GM19025 (cell line): Measurements from ENCODE around the gene ZNF860.
A peak's percentile ranks its signal among the peaks of the same experiment; 100 is the strongest.

ENCODE experiments used
- ATAC-seq: cut with Tn5 transposase; IDR thresholded peaks from one replicate; pipeline ENCODE4 v1.9.1; 2021; ENCODE audit warnings: mild to moderate bottlenecking, low read depth, moderate library complexity; ENCODE audit not compliant: unreplicated experiment

Gene ZNF860

GRCh38 chr3:31981206-31982181, at the start of gene ZNF860, which contains the start of gene OSBPL10:
Gene ZNF860, plus strand, starts transcription at chr3:31981750. Its CDS starts 7,330 bp downstream, at chr3:31989080.
Gene OSBPL10, minus strand, starts transcription at chr3:31981262. Its CDS starts 83 bp downstream, at chr3:31981179.
- ATAC-seq, result no peak

- no peak for ATAC-seq
Measured at GRCh38 chr3:31932990-31933389, 48.6 kb upstream of the ZNF860 start.

- ATAC-seq, result no peak
Measured at GRCh38 chr3:31934018-31934417, 47.5 kb upstream of the ZNF860 start.

- ATAC-seq, result no peak
Measured at GRCh38 chr3:31934866-31935265, 46.7 kb upstream of the ZNF860 start.

GRCh38 chr3:31936420-31937060, 45.0 kb upstream of the ZNF860 start:
- no peak for ATAC-seq

GRCh38 chr3:31937225-31937624, 44.3 kb upstream of the ZNF860 start:
- ATAC-seq, result no peak

GRCh38 chr3:31942446-31942845, 39.1 kb upstream of the ZNF860 start:
- no peak for ATAC-seq

- no peak for ATAC-seq
Measured at GRCh38 chr3:31943041-31943440, 38.5 kb upstream of the ZNF860 start.

GRCh38 chr3:31945738-31946052, 35.9 kb upstream of the ZNF860 start:
- ATAC-seq, result no peak

GRCh38 chr3:31946484-31947081, 35.0 kb upstream of the ZNF860 start:
- no peak for ATAC-seq

GRCh38 chr3:31947162-31947561, 34.4 kb upstream of the ZNF860 start:
- ATAC-seq, result no peak

GRCh38 chr3:31947671-31948091, 33.9 kb upstream of the ZNF860 start:
- ATAC-seq, result no peak

GRCh38 chr3:31948280-31948679, 33.3 kb upstream of the ZNF860 start:
- ATAC-seq, result no peak

GRCh38 chr3:31952205-31952604, 29.3 kb upstream of the ZNF860 start:
- peak; percentile 62 for ATAC-seq

- no peak for ATAC-seq
Measured at GRCh38 chr3:31953091-31953490, 28.5 kb upstream of the ZNF860 start.

GRCh38 chr3:31953636-31954035, 27.9 kb upstream of the ZNF860 start:
- ATAC-seq, result no peak

GRCh38 chr3:31955581-31955980, 26.0 kb upstream of the ZNF860 start:
- ATAC-seq, result no peak

GRCh38 chr3:31957106-31957505, 24.4 kb upstream of the ZNF860 start:
- ATAC-seq, result no peak

- ATAC-seq, result no peak
Measured at GRCh38 chr3:31958701-31959152, 22.8 kb upstream of the ZNF860 start.

- no peak for ATAC-seq
Measured at GRCh38 chr3:31959251-31959650, 22.3 kb upstream of the ZNF860 start.
